ENCODE measurements around the gene EEIG1. TPM values are rescaled to one million over a fixed set of nuclear protein-coding genes. Genes with fewer than 3 reads are reported as not detected.

Gene EEIG1
- total and polyA plus RNA-seq, 4 donors: 15.2 to 96.3 (median 49.5) TPM

DNA sequence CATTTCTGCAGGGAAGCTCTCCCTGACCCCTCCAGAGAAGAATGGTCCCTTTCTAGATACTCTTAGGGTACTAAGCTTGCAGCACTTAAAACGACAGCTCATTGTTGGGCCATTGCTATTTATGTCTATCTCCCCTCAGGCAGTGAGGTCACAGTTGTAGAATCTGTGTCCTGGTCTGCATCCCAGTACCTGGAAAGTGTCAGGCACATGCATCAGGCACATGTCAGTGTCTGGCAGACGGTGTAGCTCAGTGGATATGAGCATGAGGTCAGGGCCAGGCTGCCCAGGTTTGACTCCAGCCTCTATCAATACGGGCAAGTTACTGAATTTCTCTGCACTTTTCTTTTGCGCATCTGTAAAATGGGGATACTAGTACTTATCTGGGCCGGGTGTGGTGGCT lies 22.2 kb upstream of the EEIG1 start:
- DNase-seq (ENCODE audit: low read depth in 4 of 6, low spot score in 6 of 6): no peak
- H3K27me3 ChIP-seq (ENCODE audit: control insufficient read depth, insufficient read depth, low read length): no peaks in the 10 kb centered on the region
- 88% methylated on average over 5 of the region's 5 CpGs for WGBS (ENCODE audit: insufficient coverage)

DNA sequence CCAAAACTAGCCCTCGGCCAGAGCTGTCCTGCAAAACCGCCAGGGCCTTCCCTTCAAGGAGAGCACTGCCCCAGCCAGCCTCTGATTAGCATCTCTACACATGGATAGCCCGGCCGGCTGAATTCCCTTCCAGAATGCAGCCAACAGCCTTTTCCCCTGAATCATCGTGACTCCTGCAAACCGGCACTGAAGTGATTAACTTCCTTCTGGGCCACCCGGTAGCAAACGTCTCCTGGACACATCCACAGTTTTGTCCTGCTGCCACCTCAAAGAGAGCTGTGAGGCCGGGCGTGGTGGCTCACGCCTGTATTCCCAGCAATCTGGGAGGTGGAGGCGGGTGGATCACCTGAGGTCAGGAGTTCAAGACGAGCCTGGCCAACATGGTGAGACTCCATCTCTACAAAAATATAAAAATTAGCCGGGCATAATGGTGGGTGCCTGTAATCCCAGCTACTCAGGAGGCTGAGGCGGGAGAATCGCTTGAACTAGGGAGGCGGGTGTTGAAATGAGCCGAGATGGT lies 21.1 kb upstream of the EEIG1 start:
- 40% methylated on average over 12 of the region's 18 CpGs for WGBS (ENCODE audit: insufficient coverage)
- no peaks in the 10 kb centered on the region for H3K9me3 ChIP-seq (ENCODE audit: control insufficient read depth, insufficient read depth, low read length)
- H3K27me3 ChIP-seq (ENCODE audit: control insufficient read depth, insufficient read depth, low read length): no peaks in the 10 kb centered on the region
- peak in 1 of 6 donors; percentile 38 for DNase-seq (ENCODE audit: low read depth in 4 of 6, low spot score in 6 of 6)
- peaks cover 6% of the 10 kb centered on the region for H3K4me1 ChIP-seq (ENCODE audit: control insufficient read depth, insufficient read depth, low read length)
- H3K36me3 ChIP-seq (ENCODE audit: control insufficient read depth, insufficient read depth, low read length): no peaks in the 10 kb centered on the region
- H3K27ac ChIP-seq (ENCODE audit: low read depth, low read length): no peak overlapping the region
- no peak overlapping the region for H3K4me3 ChIP-seq (ENCODE audit: low read depth, low read length)

More for the DNA sequence above, 22.2 kb upstream of the EEIG1 start:
- Histone ChIP-seq H3K36me3 (ENCODE audit: control insufficient read depth, insufficient read depth, low read length) (no peaks in the 10 kb centered on the region), H3K27ac (ENCODE audit: low read depth, low read length) (no peak overlapping the region), H3K4me1 (ENCODE audit: control insufficient read depth, insufficient read depth, low read length) (peaks cover 11% of the 10 kb centered on the region), H3K9me3 (ENCODE audit: control insufficient read depth, insufficient read depth, low read length) (no peaks in the 10 kb centered on the region), H3K4me3 (ENCODE audit: low read depth, low read length) (no peak overlapping the region)

DNA sequence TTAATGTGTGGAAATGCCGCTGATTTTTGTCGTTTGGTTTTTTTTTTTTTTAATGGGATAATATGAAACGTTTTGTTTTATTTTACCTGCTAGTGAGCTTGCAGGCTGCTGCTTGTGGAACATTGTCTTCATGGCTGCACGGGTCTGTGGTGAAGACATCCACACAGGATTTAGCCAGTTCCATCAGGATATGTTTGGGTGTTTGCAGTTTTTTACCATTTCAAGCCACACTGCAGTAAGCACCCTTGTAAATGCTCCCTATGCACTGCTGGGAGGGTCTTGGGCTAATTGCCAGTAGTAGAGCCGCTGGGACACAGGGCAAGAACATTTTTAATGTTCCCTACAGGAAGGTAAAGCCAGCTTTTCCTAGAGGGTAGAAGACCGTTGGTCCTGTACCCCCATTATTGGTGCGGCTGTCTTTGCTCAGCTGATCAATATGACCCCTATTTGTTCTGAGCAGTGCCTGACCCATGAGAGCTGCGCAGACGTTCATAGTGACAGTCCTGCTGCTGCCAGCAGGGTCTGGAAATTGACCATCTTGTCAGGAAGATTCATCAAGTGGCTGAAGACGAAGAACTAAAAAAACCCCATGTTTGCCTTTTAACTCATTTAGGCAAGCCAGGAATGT lies 20.5 kb upstream of the EEIG1 start:
- DNase-seq (ENCODE audit: low read depth in 4 of 6, low spot score in 6 of 6): peak in 1 of 6 donors; percentile 16
- peaks cover 6% of the 10 kb centered on the region for H3K4me1 ChIP-seq (ENCODE audit: control insufficient read depth, insufficient read depth, low read length)
- WGBS (ENCODE audit: insufficient coverage): 59% methylated on average over 9 of the region's 10 CpGs
- H3K27ac ChIP-seq (ENCODE audit: low read depth, low read length): no peak overlapping the region
- H3K4me3 ChIP-seq (ENCODE audit: low read depth, low read length): no peak overlapping the region
- H3K9me3 ChIP-seq (ENCODE audit: control insufficient read depth, insufficient read depth, low read length): no peaks in the 10 kb centered on the region
- no peaks in the 10 kb centered on the region for H3K27me3 ChIP-seq (ENCODE audit: control insufficient read depth, insufficient read depth, low read length)
- no peaks in the 10 kb centered on the region for H3K36me3 ChIP-seq (ENCODE audit: control insufficient read depth, insufficient read depth, low read length)

- WGBS (ENCODE audit: insufficient coverage): no CpG with 5 or more reads among the region's 2 CpGs
- Histone ChIP-seq H3K4me1 (ENCODE audit: control insufficient read depth, insufficient read depth, low read length) (no peaks in the 10 kb centered on the region), H3K9me3 (ENCODE audit: control insufficient read depth, insufficient read depth, low read length) (no peaks in the 10 kb centered on the region), H3K27ac (ENCODE audit: low read depth, low read length) (no peak overlapping the region), H3K4me3 (ENCODE audit: low read depth, low read length) (no peak overlapping the region), H3K36me3 (ENCODE audit: control insufficient read depth, insufficient read depth, low read length) (no peaks in the 10 kb centered on the region), H3K27me3 (ENCODE audit: control insufficient read depth, insufficient read depth, low read length) (no peaks in the 10 kb centered on the region)
- DNase-seq (ENCODE audit: low read depth in 4 of 6, low spot score in 6 of 6): no peak
Measured at GRCh38 chr9:127999461-127999860, 18.7 kb upstream of the EEIG1 start.

GRCh38 chr9:127993721-127994120 lies 12.9 kb upstream of the EEIG1 start:
- no peaks in the 10 kb centered on the region for H3K27me3 ChIP-seq (ENCODE audit: control insufficient read depth, insufficient read depth, low read length)
- no peaks in the 10 kb centered on the region for H3K9me3 ChIP-seq (ENCODE audit: control insufficient read depth, insufficient read depth, low read length)
- H3K4me1 ChIP-seq (ENCODE audit: control insufficient read depth, insufficient read depth, low read length): no peaks in the 10 kb centered on the region
- no peak overlapping the region for H3K4me3 ChIP-seq (ENCODE audit: low read depth, low read length)
- no peaks in the 10 kb centered on the region for H3K36me3 ChIP-seq (ENCODE audit: control insufficient read depth, insufficient read depth, low read length)
- 100% methylated on average over 1 of the region's 4 CpGs for WGBS (ENCODE audit: insufficient coverage)
- no peak overlapping the region for H3K27ac ChIP-seq (ENCODE audit: low read depth, low read length)
- no peak for DNase-seq (ENCODE audit: low read depth in 4 of 6, low spot score in 6 of 6)

- Histone ChIP-seq H3K4me3 (ENCODE audit: low read depth, low read length) (no peak overlapping the region), H3K36me3 (ENCODE audit: control insufficient read depth, insufficient read depth, low read length) (no peaks in the 10 kb centered on the region), H3K27me3 (ENCODE audit: control insufficient read depth, insufficient read depth, low read length) (no peaks in the 10 kb centered on the region), H3K4me1 (ENCODE audit: control insufficient read depth, insufficient read depth, low read length) (no peaks in the 10 kb centered on the region), H3K27ac (ENCODE audit: low read depth, low read length) (no peak overlapping the region), H3K9me3 (ENCODE audit: control insufficient read depth, insufficient read depth, low read length) (no peaks in the 10 kb centered on the region)
- WGBS (ENCODE audit: insufficient coverage): 100% methylated on average over 3 of the region's 3 CpGs
- no peak for DNase-seq (ENCODE audit: low read depth in 4 of 6, low spot score in 6 of 6)
Measured at GRCh38 chr9:127991757-127992274, 11.0 kb upstream of the EEIG1 start.

DNA sequence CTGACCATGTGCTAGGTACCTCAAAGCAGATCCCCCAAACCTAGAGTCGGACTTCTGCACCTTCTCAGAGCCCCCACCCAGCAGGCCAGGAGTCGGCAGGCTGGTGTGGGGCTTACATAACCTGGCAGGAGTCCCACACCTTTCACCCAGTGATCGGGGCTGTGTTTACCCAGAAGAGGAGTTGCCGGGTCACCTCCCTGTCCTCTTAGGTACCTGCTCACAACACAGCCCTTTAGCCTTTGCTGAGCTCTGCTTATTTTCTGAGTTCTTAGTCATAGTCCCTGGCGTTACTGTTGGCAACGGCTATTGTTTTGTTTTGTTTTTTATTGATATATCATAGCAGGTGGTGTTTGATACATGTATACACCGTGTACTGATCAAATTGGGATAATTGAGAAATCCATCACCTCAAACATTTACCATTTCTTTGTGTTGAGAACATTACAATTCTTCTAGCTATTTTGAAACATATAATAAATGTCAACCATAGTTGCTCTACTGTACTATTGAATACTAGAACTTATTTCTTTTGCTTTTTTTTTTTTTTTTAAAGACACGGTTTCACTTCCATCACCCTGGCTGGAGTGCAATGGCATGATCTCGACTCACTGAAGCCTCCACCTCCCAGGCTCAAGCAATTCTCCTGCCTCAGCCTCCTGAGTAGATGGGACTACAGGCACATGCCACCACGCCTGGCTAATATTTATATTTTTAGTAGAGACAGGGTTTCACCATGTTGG lies 10.4 kb upstream of the EEIG1 start:
- no peak for DNase-seq (ENCODE audit: low read depth in 4 of 6, low spot score in 6 of 6)
- Histone ChIP-seq H3K4me1 (ENCODE audit: control insufficient read depth, insufficient read depth, low read length) (no peaks in the 10 kb centered on the region), H3K36me3 (ENCODE audit: control insufficient read depth, insufficient read depth, low read length) (no peaks in the 10 kb centered on the region), H3K9me3 (ENCODE audit: control insufficient read depth, insufficient read depth, low read length) (no peaks in the 10 kb centered on the region), H3K27ac (ENCODE audit: low read depth, low read length) (no peak overlapping the region), H3K4me3 (ENCODE audit: low read depth, low read length) (no peak overlapping the region), H3K27me3 (ENCODE audit: control insufficient read depth, insufficient read depth, low read length) (no peaks in the 10 kb centered on the region)
- WGBS (ENCODE audit: insufficient coverage): 83% methylated on average over 5 of the region's 10 CpGs

- DNase-seq (ENCODE audit: low read depth in 4 of 6, low spot score in 6 of 6): no peak
- WGBS (ENCODE audit: insufficient coverage): 88% methylated on average over 2 of the region's 3 CpGs
- Histone ChIP-seq H3K4me3 (ENCODE audit: low read depth, low read length) (no peak overlapping the region), H3K27me3 (ENCODE audit: control insufficient read depth, insufficient read depth, low read length) (no peaks in the 10 kb centered on the region), H3K27ac (ENCODE audit: low read depth, low read length) (no peak overlapping the region), H3K36me3 (ENCODE audit: control insufficient read depth, insufficient read depth, low read length) (no peaks in the 10 kb centered on the region), H3K4me1 (ENCODE audit: control insufficient read depth, insufficient read depth, low read length) (no peaks in the 10 kb centered on the region), H3K9me3 (ENCODE audit: control insufficient read depth, insufficient read depth, low read length) (no peaks in the 10 kb centered on the region)
Measured at GRCh38 chr9:127990554-127990953, 9.8 kb upstream of the EEIG1 start.

DNA sequence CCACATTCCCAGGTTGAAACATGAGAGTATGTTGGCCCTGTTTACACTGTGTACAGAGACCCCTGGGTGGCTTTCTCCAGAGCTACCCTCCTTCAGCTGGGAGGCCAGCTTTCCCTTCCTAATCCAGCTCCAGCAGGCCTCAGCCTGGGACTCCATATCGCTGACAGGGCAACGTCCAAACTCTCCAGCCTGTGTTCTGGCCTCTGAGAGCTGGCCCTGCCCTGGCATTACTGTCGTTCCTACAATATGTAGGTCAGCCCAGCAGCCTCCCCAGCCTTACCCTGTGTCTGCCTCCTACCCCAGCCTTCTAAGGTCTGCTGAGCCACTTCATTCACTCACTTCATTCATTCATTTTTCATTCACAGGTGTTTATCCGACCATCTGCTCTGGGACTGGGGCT lies 8.3 kb upstream of the EEIG1 start:
- 75% methylated on average over 3 of the region's 4 CpGs for WGBS (ENCODE audit: insufficient coverage)
- no peak overlapping the region for H3K27ac ChIP-seq (ENCODE audit: low read depth, low read length)
- H3K9me3 ChIP-seq (ENCODE audit: control insufficient read depth, insufficient read depth, low read length): no peaks in the 10 kb centered on the region
- no peaks in the 10 kb centered on the region for H3K4me1 ChIP-seq (ENCODE audit: control insufficient read depth, insufficient read depth, low read length)
- no peaks in the 10 kb centered on the region for H3K27me3 ChIP-seq (ENCODE audit: control insufficient read depth, insufficient read depth, low read length)
- no peak for DNase-seq (ENCODE audit: low read depth in 4 of 6, low spot score in 6 of 6)
- H3K36me3 ChIP-seq (ENCODE audit: control insufficient read depth, insufficient read depth, low read length): no peaks in the 10 kb centered on the region
- H3K4me3 ChIP-seq (ENCODE audit: low read depth, low read length): no peak overlapping the region
